ENCODE measurements around the gene RBP4.
A peak's percentile ranks its signal among the peaks of the same experiment; 100 is the strongest.
"Not testable (repeated sequence)": the region's sequence is repeated elsewhere in the genome, so short reads cannot be mapped to it uniquely, and the experiment has no call there.

Gene RBP4

GRCh38 chr10:93565446-93565845 lies 35.6 kb downstream of the RBP4 start:
- no peak for DNase-seq

- DNase-seq = no peak
These were observed 40.5 kb downstream of the RBP4 start for GRCh38 chr10:93560541-93560940.

GRCh38 chr10:93559490-93559889 lies 41.5 kb downstream of the RBP4 start:
- no peak for DNase-seq

GRCh38 chr10:93554760-93555432 lies 46.1 kb downstream of the RBP4 start:
- peak; percentile 22 to 29 for DNase-seq

- no peak for DNase-seq
These were observed 46.7 kb downstream of the RBP4 start for GRCh38 chr10:93554316-93554663.

GRCh38 chr10:93553482-93554315 lies 47.3 kb downstream of the RBP4 start:
- no peak for DNase-seq

- DNase-seq = no peak
These were observed 48.3 kb downstream of the RBP4 start for GRCh38 chr10:93552780-93553179.

GRCh38 chr10:93550606-93551005 lies 50.4 kb downstream of the RBP4 start:
- no peak for DNase-seq

GRCh38 chr10:93548376-93549071 lies 52.5 kb downstream of the RBP4 start:
- DNase-seq = no peak

GRCh38 chr10:93547522-93547921 lies 53.5 kb downstream of the RBP4 start:
- DNase-seq = no peak

GRCh38 chr10:93546995-93547394 lies 54.0 kb downstream of the RBP4 start:
- DNase-seq = not testable (repeated sequence)

- no peak for DNase-seq
These were observed 58.7 kb downstream of the RBP4 start for GRCh38 chr10:93542358-93542791.

Measured in hippocampal formation (tissue), 2 donors.